GM21390 (cell line): Measurements from ENCODE around the gene METTL16.
"Not testable (repeated sequence)": the region's sequence is repeated elsewhere in the genome, so short reads cannot be mapped to it uniquely, and the experiment has no call there.

ENCODE experiments used
- ATAC-seq: cut with Tn5 transposase; IDR thresholded peaks from one replicate; pipeline ENCODE4 v1.9.1; 2021; ENCODE audit not compliant: unreplicated experiment

Gene METTL16

GRCh38 chr17:2503627-2504026 is 8.1 kb downstream of the METTL16 start:
- no peak for ATAC-seq

DNA sequence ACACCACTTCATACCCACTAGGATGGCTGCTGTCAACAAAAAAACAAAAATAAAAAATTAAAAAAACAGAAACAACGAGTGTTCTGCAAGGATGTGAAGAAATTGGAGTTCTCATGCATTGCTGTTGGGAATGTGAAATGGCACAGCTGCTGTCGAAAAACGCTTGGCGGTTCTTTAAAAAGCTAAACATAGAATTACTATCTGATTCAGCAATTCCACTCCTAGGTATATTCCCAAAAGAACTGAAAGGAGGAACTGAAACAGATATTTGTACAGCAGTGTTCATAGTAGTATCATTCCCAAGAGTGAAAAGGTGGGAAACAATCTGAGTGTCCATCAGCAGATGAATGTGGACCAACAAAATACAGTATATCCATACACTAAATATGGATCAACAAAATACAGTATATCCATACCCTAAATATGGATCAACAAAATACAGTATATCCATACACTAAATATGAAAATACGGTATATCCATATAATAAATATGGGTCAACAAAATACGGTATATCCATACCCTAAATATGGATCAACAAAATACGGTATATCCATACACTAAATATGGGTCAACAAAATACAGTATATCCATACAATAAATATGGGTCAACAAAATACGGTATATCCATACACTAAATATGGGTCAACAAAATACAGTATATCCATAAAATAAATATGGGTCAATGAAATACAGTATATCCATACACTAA is 8.7 kb downstream of the METTL16 start:
- no peak for ATAC-seq

- no peak for ATAC-seq
Measured at GRCh38 chr17:2500446-2500845, 11.2 kb downstream of the METTL16 start.

DNA sequence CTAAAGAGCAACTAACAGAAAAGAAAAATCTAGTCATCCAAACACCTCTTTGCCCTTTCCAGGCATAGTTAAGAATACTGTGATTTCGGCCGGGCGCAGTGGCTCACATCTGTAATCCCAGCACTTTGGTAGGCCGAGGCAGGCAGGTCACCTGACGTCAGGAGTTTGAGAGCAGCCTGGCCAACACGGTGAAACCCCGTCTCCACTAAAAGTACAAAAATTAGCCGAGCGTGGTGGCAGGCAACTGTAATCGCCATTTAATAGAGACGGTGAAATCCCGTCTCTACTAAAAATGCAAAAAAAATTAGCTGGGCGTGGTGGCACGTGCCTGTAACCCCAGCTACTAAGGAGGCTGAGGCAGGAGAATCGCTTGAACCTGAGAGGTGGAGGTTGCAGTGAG is 22.4 kb downstream of the METTL16 start:
- not testable (repeated sequence) for ATAC-seq

DNA sequence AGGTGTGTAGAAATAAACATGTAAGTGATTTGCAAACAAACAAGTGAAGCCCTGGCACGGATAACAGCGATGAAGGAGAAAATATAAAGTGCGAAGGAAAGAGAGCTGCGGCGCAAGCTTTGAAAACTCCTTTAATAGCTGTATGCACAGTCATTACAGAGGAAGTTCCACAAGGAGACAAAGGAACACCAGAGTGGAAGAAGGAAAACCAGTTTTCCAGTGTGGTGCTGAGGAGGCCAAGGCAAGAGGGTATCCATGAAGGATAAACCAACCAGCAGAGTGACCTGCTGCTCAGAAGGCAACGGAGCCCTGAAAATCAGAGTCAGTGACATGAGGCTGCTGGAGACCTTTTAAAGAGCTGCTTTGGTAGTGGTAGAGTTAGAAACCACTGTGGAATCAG is 24.4 kb downstream of the METTL16 start:
- no peak for ATAC-seq

DNA sequence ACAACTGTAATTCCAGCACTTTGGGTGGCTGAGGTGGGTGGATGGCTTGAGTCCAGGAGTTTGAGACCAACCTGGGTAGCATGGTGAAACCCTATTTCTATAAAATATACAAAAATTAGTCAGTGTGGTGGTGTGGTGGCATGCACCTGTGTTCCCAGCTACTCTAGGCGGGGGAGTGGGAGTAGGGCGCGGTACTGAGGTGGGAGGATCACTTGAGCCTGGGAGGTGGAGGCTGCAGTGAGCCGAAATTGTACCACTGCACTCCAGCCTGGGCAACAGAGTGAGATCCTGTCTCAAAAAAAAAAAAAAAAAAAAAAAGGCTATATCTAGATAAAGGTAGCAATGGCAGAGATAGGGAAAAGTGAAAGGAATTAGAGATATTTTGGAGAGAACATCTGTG is 25.0 kb downstream of the METTL16 start:
- ATAC-seq, result not testable (repeated sequence)

- ATAC-seq, result no peak
Measured at GRCh38 chr17:2485970-2486369, 25.7 kb downstream of the METTL16 start.

DNA sequence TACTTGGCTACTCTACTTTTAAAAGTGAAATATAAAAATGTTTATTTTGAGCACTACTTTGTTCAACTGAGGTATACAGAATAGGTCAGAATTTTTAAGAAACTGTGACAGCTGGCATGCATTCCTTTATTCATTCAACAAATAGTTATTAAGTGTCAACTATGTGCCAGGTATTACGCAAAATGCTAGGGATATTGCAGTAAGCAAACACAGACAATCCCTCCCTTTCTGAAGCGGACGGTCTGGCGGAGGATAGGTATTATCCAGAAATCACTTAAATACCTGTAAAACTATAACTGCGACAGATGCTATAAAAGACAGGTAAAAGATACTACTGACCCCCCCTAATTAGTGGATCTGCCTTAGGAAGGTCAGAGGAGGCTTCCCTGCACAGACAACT is 26.1 kb downstream of the METTL16 start:
- ATAC-seq, result no peak

DNA sequence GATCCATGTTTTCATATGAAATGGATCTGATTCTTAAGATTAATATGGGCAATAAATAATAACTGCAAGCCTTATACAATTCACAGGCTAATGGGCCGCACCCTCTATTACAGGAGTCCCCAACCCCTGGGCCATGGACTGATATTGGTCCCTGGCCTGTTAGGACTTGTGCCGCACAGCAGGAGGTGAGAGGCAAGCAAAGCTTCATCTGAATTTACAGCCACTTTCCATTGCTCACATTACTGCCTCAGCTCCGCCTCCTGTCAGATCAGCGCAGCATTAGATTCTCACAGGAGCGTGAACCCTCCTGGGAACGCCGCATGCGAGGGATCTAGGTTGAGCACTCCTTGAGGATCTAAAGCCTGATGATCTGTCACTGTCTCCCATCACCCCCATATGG is 26.8 kb downstream of the METTL16 start:
- no peak for ATAC-seq

DNA sequence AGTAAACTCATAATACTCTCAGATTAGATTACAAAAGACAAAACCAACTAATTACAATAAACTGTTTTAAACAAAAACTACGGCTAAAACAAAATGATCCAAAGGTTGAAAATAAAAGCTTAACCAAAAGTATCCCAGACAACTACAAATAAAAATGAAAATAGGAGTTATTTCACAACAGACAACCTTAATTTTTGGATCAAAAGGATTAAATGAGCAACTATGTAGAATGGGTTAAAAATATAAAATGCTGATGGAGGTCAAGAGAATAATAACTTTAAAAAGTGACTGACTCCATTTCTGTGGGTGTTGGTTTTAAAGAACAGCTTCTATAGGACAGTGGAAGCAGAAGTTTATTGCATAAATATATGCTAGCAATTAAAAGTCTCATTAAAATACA is 28.6 kb downstream of the METTL16 start:
- ATAC-seq, result no peak

DNA sequence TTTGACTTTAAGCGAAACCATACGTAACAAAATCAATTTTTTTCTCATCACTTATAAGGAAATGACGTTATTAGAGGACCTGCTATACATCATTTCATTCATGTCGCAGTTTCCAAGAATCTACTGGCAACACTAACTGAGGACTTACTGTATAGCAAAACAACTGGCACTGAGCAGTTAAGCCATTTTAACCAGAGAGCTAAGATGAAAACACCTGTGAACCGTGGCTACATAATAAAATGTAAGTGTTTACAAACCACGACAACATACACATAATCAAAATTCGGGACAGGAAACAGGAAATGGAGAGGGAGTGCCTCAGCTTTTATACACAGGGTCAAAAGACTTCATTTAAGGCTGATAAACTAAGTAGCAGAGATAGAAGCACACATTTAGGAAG is 29.5 kb downstream of the METTL16 start:
- ATAC-seq, result no peak

DNA sequence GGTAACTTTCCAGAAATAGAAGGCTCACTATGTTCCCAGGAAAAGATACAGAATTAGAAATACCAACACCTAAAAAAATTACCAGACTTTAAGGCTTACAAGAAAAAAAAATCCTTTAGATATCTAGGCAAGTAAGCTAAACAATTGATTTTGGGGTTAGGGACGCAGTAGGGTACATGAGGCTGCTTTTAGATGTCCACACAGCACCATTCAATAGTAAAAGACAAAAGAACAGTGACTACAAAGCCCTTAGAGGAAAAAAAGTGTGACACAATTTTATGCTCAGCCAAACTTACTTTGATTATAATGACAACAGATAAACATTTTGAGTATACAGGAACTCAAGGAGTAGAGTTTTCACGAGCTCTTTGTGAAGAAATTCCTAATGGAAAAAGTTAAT is 29.9 kb downstream of the METTL16 start:
- no peak for ATAC-seq

DNA sequence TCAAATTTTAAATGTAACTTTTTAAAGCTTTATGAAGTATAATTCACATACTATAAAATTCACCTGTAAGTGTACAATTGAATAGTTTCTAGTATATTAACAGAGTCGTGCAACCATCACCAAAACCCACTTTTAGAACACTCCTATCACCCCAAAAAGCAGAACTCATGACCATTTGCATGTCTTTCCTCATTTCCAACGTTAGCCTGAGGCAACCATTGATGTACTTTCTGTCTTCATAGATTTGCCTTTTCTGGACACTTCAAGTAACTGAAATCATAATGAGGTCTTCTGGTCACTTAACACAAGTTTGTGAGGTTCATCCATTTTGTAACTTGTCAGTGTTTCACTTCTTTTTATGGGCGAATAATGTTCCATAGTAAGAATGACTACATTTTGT is 33.2 kb downstream of the METTL16 start:
- no peak for ATAC-seq

GRCh38 chr17:2475056-2475455 is 36.6 kb downstream of the METTL16 start:
- no peak for ATAC-seq

GRCh38 chr17:2474371-2474770 is 37.3 kb downstream of the METTL16 start:
- no peak for ATAC-seq

DNA sequence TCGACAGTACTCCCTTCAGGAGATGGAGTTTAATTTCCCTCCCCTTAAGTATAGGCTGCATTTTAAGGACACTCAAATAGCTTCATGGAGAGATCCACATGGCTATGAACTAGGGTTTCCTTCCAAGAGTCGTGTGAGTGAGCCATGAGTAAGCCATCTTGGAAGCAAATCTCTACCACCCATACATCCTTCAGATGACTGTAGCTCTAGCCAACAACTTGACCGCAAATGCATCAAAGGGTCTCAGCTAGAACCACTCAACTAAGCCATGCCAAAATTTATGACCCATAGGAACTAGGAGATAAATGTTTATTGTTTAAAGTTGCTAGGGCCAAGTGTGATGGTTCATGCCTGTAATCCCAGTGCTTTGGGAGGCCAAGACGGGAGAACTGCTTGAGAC is 43.4 kb downstream of the METTL16 start:
- no peak for ATAC-seq

GRCh38 chr17:2466931-2467330 is 44.8 kb downstream of the METTL16 start:
- ATAC-seq, result no peak

- no peak for ATAC-seq
Measured at GRCh38 chr17:2462481-2462880, 49.2 kb downstream of the METTL16 start.

DNA sequence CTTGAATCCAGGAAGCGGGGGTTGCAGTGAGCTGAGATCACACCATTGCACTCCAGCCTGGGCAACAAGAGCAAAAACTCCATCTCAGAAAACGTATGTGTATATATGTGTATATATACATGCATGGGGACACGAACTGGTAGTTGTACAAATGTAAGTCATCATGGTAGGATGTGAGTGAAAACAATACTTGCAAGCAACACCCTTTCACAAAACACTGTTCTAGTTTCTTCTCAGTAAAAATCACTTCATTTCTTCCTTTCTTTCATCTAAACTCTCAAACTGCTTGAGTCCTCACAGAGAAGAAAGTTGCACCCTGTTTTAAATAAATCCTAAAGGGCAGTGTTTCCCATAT is 51.8 kb downstream of the METTL16 start:
- no peak for ATAC-seq

DNA sequence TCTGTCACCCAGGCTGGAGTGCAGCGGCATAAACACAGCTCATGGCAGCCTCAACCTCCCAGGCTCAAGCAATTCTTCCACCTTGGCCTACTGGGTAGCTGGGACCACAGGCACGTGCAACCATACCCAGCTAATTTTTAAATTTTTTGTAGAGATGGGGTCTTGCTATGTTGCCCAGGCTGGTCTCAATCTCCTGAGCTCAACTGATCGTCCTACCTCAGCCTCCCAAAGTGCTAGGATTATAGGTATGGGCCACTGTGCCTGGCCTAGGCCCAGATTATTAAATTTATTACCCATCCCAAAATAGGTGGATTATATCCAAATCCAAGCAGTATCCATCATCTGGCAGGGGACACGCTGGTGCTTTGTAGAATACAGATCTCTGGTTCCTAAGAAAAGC is 53.8 kb downstream of the METTL16 start:
- no peak for ATAC-seq

DNA sequence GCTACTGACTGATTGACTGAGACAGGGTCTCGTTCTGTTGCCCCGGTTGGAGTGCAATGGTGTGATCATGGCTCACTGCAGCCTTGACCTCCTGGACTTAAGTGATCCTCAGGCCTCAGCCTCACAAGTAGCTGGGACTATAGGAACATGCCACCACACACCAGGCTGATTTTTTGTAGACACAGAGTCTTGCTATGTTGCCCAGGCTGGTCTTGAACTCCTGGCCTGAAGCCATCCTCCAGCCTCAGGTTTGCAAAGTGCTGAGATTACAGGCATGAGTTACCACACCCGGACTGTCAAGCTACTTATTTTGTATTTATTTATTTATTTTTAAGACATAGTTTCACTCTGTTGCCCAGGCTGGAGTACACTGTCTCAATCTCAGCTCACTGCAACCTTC is 55.2 kb downstream of the METTL16 start:
- ATAC-seq, result no peak

- no peak for ATAC-seq
Measured at GRCh38 chr17:2455956-2456355, 55.7 kb downstream of the METTL16 start.

GRCh38 chr17:2453866-2454265 is 57.8 kb downstream of the METTL16 start:
- ATAC-seq, result no peak

DNA sequence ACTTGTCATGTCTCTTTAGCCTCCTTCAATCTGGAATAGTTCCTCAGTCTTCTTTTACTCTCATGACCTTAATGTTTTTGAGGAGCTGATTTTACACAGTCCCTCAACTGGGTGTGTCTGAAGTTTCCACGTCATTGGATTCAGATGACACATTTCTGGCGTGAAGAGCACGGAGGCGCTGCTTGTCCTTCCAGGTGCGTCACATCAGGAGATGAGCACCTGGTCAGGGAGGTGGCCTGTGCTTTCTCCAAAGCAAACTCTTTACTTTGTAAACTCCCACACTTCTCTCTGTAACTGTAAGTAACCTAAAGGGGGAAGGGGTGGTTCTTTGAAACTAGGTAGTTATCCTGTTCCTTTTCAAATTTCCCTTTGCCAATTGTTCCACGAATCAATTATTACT is 58.4 kb downstream of the METTL16 start:
- ATAC-seq, result no peak
